Mesothelial cell of epicardium (in vitro differentiated cells): Measurements from ENCODE around the gene VWA8. TPM values are rescaled to one million over a fixed set of nuclear protein-coding genes. Genes with fewer than 3 reads are reported as not detected.

Source experiments
- DNase-seq, 2 experiments: peaks; one replicate each; pipeline ENCODE4 v3.0.0; 2021; ENCODE audit warnings: low spot score in 2 of 2; ENCODE audit not compliant: unreplicated experiment in 2 of 2
- H3K27ac Mint-ChIP-seq: 2 replicates; pipeline ENCODE4 v1.8.0; 2021; ENCODE audit warnings: mixed read lengths
- H3K27me3 Mint-ChIP-seq: 2 replicates; pipeline ENCODE4 v1.8.0; 2021; ENCODE audit warnings: low read depth, mixed read lengths
- H3K36me3 Mint-ChIP-seq: 2 replicates; pipeline ENCODE4 v1.8.0; 2021; ENCODE audit warnings: mixed read lengths
- H3K4me1 Mint-ChIP-seq: 2 replicates; pipeline ENCODE4 v1.8.0; 2021; ENCODE audit warnings: mixed read lengths
- H3K4me3 Mint-ChIP-seq: 2 replicates; pipeline ENCODE4 v1.8.0; 2021; ENCODE audit warnings: mild to moderate bottlenecking, moderate library complexity, mixed read lengths
- H3K9me3 Mint-ChIP-seq: 2 replicates; pipeline ENCODE4 v1.8.0; 2021; ENCODE audit warnings: mixed read lengths
- CTCF ChIP-seq: fragments of 200-600 bp; sonication (generic); IDR thresholded peaks from one replicate; pipeline ENCODE4 v1.5.0; 2021; ENCODE audit warnings: antibody characterized with exemption; ENCODE audit not compliant: unreplicated experiment
- total RNA-seq: library from RNA; stranded (reverse); gene quantifications from 3 replicates; pipeline ENCODE4 v1.2.1, GENCODE V29; 2021

Gene VWA8
- total RNA-seq, 1 donor from 2014 or later = 20.0 TPM

- no peak for TF ChIP-seq CTCF
- no peak overlapping the region for H3K27ac Mint-ChIP-seq
These were observed 259.2 kb downstream of the VWA8 start for GRCh38 chr13:41701676-41702075.

DNA sequence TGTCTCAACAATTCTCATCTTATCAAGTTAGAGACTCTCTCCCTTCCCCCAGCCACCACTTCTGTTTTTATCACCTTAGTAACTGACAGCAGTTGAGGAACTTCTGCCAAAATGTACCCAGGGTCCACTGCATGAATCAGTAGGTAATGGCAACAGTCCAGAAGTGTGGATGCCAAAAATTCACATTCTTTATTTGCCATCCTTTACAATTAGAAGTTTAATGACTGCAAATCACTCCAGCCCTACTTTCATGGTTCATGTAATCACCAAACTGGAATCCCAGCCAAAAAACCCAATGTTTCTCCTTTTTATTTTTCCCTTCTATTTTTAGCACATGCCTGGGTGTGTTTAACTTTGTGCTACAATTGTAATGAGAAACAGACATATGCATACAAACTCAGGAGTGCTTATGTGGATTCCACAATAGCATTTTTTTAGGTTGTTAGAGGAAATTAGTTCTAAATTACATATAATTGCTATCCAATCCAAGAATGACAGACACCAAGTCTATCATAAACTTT, 260.1 kb downstream of the VWA8 start:
- H3K9me3 Mint-ChIP-seq = no peaks in the 10 kb centered on the region
- no peak for TF ChIP-seq CTCF
- no peak for DNase-seq
- H3K36me3 Mint-ChIP-seq = peaks cover 9% of the 10 kb centered on the region
- no peak overlapping the region for H3K4me3 Mint-ChIP-seq
- peaks cover 38% of the 10 kb centered on the region for H3K4me1 Mint-ChIP-seq
- H3K27me3 Mint-ChIP-seq = no peaks in the 10 kb centered on the region
- peak overlapping the region; percentile 81 for H3K27ac Mint-ChIP-seq

More at GRCh38 chr13:41701676-41702075, 259.2 kb downstream of the VWA8 start:
- no peak overlapping the region for H3K4me3 Mint-ChIP-seq
- no peak for DNase-seq
- H3K4me1 Mint-ChIP-seq = peaks cover 29% of the 10 kb centered on the region
- H3K27me3 Mint-ChIP-seq = no peaks in the 10 kb centered on the region
- no peaks in the 10 kb centered on the region for H3K9me3 Mint-ChIP-seq
- peaks cover 9% of the 10 kb centered on the region for H3K36me3 Mint-ChIP-seq

DNA sequence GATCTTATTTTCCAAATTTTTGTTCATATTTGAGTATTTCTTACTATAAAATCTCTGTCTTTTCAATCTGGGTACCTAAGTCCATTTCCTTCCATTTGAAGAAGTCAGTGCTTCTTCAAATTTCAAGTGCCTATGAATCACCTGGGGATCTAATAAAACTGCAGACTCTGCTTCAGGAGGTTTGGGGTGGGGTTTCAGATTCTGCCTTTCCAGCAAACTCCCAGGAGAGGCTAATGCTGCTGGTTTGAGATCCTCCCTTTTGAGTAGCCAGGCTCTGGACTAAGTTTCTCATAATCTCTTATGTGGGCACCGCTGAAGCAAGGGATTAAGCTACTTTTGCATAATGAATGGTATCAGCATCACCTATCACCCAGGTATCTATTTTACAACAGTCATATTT, 261.1 kb downstream of the VWA8 start:
- peaks cover 44% of the 10 kb centered on the region for H3K4me1 Mint-ChIP-seq
- no peak for DNase-seq
- no peaks in the 10 kb centered on the region for H3K9me3 Mint-ChIP-seq
- H3K4me3 Mint-ChIP-seq = no peak overlapping the region
- no peaks in the 10 kb centered on the region for H3K27me3 Mint-ChIP-seq
- no peak overlapping the region for H3K27ac Mint-ChIP-seq
- TF ChIP-seq CTCF = no peak
- H3K36me3 Mint-ChIP-seq = peaks cover 9% of the 10 kb centered on the region

DNA sequence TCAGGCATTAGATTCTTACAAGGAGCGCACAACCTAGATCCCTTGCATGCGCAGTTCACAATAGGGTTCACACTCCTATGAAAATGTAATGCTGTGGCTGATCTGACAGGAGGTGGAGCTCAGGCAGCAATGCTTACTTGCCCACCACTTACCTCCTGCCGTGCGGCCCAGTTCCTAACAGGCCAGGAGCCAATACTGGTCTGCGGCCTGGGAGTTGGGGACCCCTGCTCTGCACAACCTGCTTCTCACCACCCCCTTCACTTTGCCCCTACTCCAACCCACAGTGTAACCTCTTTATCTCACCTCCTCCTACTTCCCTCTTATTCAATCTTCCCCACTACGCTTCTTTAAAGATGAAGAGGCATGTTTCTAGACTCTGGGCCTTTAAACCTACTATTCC, 263.3 kb downstream of the VWA8 start:
- Mint-ChIP-seq H3K9me3 (no peaks in the 10 kb centered on the region), H3K36me3 (peaks cover 9% of the 10 kb centered on the region), H3K27me3 (no peaks in the 10 kb centered on the region), H3K27ac (no peak overlapping the region), H3K4me1 (peaks cover 46% of the 10 kb centered on the region), H3K4me3 (no peak overlapping the region)
- DNase-seq = no peak
- no peak for TF ChIP-seq CTCF

DNA sequence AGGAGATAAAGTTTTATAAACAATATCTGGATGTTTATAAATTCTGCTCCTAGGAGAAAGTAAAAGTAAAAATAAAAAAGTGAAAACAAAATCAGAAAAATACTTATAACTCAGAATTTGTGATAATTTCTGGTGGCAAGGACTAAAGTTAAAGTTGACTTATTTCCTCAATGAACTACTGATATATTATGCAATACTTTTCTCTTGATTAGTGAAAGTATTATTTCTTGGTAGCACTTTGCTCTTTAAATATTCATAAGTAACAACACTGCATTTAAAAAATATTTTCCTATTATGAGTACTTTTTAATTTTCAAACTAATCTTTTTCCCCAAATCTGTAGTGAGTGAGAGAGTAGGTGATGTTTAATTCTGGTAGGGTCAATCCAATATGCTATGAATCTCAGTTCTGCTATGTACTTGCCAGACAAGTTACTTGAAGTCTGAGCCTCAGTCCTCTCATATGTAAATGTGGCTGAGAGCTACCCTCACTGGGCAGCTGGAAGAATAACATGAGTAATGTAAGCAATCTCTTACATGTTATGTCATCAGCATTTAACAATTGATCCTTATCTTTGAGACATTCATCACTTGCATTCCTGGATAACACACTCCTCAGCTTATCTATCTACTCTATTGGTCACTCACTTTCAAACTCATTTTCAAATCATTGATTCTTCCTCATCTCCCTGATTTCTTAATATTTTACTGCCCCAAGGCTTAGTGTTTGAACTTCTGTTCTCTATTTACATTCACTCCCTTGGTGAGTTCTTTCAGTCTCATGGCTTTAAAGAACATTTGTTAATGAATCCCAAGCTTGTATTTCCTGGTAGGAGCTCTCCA, 264.5 kb downstream of the VWA8 start:
- no peaks in the 10 kb centered on the region for H3K27me3 Mint-ChIP-seq
- H3K9me3 Mint-ChIP-seq = no peaks in the 10 kb centered on the region
- H3K36me3 Mint-ChIP-seq = peaks cover 9% of the 10 kb centered on the region
- H3K4me3 Mint-ChIP-seq = no peak overlapping the region
- peaks cover 40% of the 10 kb centered on the region for H3K4me1 Mint-ChIP-seq
- no peak for TF ChIP-seq CTCF
- DNase-seq = no peak
- peak overlapping the region; percentile 43 for H3K27ac Mint-ChIP-seq
